HUDEP-2 (cell line): ENCODE results near the gene CYTH4.
"Not testable (repeated sequence)": the region's sequence is repeated elsewhere in the genome, so short reads cannot be mapped to it uniquely, and the experiment has no call there.

ENCODE experiments used
- DNase-seq, 76 experiments: peaks; one replicate each; lab custom pipeline; 2025; ENCODE audit not compliant: unreplicated experiment in 76 of 76; lab: John Stamatoyannopoulos, UW

The CYTH4 gene

DNA sequence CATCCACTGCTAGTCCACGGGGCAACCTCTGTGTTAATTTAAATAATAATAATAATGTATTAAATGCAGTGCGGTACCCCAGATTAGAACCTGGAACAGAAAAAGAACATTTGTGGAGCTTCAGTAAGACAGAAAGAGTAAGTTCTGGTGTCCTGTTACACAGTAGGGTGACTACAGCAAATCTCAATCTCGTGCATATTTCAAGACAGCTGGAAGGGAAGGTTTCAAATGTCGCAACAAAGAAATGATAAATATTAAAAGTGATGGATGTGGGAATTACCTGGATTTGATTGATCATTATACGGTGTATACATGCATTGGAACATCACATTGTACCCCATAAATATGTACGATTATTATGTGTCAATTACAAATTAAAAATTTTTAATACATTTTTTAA, 36.6 kb upstream of the CYTH4 start:
- DNase-seq, result no peak

GRCh38 chr22:37248251-37248650, 34.1 kb upstream of the CYTH4 start:
- no peak for DNase-seq

DNA sequence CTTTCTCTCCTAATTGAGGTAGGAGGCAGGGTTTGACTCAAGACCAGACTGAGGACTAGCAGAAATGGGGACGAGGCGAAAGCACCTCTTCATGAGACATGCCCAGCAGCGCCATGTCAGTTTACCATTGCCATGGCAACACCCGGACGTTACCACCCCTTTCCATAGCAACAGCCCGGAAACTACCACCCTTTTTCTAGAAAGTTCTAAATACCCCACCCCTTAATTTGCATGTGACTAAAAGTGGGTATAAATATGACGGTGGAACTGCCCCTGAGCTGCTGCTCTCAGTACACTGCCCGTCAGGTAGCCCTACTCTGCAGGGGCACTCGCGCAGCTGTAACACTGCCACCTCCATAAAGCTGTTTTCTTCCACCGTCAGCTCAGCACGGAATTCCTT, 32.3 kb upstream of the CYTH4 start:
- no peak for DNase-seq

DNA sequence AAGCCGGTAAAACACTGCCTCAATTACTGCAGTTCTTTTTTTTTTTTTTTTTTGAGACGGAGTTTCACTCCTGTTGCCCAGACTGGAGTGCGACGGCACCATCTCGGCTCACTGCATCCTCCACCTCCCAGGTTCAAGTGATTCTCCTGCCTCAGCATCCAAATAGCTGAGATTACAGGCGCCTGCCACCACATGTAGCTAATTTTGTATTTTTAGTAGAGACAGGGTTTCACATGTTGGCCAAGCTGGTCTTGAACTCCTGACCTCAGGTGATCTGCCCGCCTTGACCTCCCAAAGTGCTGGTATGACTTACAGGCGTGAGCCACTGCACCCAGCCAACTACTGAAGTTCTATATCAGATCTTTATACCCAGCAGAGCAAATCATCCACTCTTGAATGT, 30.5 kb upstream of the CYTH4 start:
- not testable (repeated sequence) for DNase-seq

DNA sequence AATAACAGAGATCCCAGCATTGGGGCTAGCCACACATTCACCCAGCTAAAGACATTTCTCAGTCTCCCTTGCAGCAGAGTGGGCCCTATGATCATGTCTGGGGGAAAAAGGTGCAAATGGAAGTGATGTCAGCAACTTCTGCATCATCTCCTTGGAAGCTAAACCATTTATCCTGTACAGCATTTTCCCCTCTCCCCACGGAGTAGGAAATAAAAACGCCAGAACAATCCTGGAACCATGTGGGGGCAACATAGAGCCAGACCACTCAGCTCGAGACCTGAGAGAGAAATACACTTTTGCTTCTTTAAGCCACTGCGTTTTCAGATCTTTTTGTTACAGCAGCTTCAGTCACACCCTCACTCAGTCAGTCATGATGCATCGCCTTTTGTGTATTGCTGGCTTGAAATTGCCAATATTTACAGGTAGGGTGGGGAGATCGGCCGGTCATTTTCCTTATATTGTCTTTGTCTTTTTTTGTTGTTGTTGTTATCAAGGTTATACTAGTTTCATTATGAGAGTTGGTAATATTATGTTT, 29.1 kb upstream of the CYTH4 start:
- no peak for DNase-seq

DNA sequence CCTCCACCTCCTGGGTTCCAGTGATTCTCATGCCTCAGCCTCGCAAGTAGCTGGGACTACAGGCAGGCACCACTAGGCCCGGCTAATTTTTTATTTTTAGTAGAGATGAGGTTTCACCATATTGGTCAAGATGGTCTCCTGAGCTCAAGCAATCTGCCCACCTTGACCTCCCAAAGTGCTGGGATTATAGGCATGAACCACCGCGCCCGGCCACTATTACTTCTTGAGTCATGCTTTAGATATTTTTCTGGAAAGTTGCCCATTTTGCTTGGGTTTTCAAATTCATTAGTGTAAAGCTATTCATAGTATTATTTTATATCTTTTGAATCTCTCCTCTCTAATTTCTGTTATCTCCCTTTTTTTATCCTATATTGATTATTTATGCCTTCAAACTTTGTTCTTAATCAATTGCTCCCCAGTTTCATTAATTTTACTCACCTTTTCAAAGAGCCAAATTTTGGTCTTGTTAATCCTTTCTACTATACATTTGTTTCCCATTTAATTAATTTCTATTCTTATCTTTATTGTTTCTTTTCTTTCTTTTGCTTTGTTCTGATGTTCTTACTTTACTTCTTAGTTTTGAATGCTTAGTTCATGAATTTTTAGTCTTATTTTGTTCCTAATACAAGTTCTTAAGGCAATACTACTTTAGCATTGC, 28.0 kb upstream of the CYTH4 start:
- peak in 25 of 76 experiments; percentile 20 to 65 (median 32) for DNase-seq

GRCh38 chr22:37254867-37255233, 27.5 kb upstream of the CYTH4 start:
- peak in 25 of 76 experiments; percentile 19 to 63 (median 42) for DNase-seq

- DNase-seq, result no peak
Observed at GRCh38 chr22:37255558-37256006, 26.7 kb upstream of the CYTH4 start.

DNA sequence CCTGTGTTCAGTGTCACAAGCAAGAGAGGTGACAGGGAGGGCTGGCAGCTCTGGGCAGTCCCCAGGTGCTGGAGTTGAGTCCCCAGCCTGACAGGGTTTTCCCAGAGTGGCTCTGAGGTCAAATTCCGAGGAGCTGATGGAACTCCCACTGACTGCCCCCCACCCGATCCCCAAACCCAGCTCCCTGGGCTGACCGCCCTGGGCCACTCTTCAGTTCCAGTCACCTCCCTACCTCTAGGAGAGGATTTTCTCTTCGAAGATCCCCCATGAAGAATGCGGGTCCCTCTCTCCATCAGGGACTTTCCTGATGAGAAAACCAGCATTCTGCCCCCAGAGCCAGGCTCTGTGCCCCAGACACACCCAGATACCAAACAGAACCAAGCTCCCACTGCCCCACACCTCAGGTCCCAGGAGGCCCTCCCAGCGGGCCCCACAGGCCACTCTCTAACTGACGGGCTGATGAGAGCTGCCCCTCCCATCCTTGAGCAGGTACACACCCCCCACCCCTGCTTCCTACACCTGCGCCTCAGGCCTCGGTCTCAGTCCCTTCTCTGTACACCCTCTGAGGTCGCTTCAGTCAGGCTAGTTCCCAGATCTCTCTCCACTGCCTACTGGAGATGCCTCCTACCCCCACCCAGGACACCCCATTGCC, 26.1 kb upstream of the CYTH4 start:
- DNase-seq, result no peak

DNA sequence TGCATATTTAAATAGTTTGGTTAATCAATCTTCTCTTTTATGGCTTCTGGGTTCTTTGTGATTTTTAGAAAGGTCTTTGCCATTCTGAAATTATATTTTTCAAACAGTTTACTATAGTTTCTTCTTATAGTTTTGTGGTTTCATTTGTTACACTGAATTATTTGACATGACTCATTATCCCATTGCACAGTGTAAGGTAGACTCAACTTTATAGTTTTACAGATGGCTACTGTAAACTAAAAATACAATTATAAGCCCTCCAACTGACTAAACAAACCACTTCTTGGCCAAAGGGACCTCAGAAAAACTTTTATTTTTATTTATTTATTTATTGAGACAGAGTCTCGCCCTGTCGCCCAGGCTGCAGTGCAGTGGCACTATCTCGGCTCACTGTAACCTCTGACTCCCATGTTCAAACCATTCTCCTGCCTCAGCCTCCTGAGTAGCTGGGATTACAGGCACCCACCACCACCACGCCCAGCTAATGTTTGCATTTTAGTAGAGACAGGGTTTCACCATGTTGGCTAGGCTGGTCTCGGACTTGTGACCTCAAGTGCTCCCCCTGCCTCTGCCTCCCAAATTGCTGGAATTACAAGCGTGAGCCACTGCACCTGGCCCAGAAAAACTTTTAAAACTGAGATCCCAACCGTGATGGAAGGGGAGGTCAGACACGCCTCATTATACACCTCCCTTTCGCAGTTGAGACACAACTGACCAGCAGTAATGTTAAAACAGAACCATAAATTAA, 24.1 kb upstream of the CYTH4 start:
- no peak for DNase-seq

GRCh38 chr22:37258753-37259401, 23.4 kb upstream of the CYTH4 start:
- DNase-seq, result no peak

GRCh38 chr22:37259540-37260029, 22.7 kb upstream of the CYTH4 start:
- peak in 6 of 76 experiments; percentile 5 to 39 (median 14) for DNase-seq

DNA sequence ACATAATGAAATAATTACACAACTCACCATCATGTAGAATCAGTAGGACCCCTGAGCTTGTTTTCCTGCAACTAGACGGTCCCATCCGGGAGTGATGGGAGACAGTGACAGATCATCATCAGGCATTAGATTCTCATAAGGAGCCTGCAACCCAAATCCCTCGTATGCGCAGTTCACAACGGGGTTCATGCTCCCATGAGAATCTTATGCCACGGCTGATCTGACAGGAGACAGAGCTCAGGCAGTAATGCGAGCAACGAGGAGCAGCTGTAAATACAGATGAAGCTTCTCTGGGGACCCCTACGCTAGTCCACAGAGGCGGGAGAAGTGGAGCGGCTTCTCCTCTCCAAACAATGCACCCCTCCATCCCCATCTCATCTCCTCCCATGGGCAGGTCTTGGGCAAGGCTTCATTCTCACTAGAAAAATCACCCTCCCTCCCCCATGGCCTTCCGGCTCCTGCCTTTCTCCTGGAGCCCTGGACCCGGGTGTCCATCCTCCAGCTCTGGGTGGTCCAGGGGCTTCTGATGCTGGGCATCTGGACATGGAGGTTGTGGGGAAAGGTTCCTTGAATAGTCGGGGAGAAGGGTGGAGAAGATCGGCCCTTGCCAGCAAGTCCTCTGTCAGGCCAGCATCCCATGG, 22.0 kb upstream of the CYTH4 start:
- no peak for DNase-seq

- DNase-seq, result peak in 48 of 76 experiments; percentile 7 to 68 (median 35)
Observed at GRCh38 chr22:37260901-37261336, 21.4 kb upstream of the CYTH4 start.

GRCh38 chr22:37262346-37262745, 20.0 kb upstream of the CYTH4 start:
- DNase-seq, result no peak

DNA sequence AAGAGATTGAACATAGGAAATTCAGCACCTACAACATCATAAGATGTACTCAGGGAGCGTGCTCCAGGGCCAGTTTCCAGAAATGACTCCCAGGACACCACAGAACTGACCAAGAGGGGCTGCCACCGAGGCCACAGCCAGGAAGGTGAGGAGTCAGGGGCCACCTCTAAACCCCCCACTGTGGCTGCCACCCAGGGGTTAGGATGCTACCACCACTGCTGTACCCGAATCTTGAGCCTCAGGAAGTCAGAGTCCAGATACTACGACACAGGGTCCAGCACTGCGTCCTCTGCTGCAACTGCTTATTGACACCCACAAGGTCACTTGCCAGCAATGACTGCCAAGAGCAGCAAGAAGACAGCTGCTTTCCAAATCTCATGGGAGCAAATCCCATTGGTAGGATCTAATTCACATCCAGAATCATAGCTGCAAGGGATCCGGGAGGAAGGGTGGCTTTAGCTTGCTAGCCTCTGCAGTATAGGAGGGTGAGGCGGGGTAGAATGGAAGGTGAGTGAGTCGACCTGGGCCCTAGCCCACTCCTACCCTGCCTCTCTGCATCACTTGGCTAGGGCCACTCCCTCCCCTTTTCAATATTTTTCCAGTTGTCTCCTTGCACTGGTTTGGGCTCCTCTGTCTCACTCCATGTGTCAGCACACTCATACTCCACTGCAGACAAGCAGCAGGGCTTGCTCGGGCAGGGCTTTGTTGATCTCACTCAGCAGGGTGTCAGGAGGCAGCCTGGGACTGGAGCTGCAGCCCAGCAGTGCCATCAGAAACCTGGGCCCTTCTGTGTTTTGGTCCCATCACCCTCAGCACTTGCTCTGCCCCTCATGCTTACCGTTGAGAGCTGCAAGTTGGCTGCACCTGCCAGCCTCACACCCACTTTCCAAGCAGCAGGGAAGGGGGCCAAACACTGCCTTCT, 18.1 kb upstream of the CYTH4 start:
- no peak for DNase-seq

DNA sequence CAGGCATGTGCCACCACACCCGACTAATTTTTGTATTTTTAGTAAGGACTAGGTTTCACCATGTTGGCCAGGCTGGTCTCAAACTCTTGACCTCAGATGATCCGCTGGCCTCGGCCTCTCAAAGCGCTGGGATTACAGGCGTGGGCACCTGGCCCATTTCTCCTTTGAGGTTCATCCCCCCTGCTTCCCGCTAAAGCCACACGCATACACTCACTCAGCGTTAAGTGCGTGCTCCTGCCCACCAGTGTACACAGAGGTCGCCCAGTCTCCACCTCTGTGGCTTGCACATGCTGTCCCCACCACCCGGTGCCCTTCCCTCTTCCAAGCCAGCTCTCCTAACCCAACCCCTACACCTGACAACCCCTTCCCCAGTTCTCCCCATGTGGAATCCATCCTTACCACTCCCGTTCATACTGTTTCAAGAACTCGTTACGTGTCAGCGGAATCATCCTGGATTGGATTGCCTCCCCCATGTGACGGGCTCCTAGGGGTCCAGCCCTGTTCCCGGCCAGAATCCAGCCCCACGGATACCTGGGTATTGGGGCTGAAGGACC, 15.7 kb upstream of the CYTH4 start:
- no peak for DNase-seq

DNA sequence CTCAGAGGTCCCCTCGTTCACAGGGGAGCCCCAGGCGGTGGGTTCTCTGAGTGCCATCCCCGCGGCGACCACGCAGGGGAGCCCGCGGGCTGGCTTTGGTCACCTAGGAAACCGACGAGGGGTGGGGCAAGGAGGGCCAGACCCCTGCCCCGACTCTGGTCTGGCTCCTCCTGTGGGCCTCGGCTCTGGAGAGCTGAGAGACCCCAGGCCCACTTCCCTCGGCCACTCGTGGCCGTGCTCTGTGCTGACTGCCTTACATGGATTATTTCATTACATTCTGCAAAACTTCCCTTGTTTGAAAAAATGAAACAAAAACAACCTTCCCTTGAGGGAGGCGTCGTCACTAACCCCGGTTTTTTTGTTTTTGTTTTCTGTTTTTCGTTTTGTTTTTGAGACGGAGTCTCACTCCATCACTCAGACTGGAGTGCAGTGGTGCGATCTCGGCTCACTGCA, 15.1 kb upstream of the CYTH4 start:
- peak in 16 of 76 experiments; percentile 6 to 38 (median 23) for DNase-seq
